ENCODE data around the gene CYBC1. TPM values are rescaled to one million over a fixed set of nuclear protein-coding genes. Genes with fewer than 3 reads are reported as not detected.

Gene CYBC1
- polyA plus RNA-seq, 2 of the 4 experiments (the other 2 are of a cell fraction): 81.8 to 86.5 TPM

DNA sequence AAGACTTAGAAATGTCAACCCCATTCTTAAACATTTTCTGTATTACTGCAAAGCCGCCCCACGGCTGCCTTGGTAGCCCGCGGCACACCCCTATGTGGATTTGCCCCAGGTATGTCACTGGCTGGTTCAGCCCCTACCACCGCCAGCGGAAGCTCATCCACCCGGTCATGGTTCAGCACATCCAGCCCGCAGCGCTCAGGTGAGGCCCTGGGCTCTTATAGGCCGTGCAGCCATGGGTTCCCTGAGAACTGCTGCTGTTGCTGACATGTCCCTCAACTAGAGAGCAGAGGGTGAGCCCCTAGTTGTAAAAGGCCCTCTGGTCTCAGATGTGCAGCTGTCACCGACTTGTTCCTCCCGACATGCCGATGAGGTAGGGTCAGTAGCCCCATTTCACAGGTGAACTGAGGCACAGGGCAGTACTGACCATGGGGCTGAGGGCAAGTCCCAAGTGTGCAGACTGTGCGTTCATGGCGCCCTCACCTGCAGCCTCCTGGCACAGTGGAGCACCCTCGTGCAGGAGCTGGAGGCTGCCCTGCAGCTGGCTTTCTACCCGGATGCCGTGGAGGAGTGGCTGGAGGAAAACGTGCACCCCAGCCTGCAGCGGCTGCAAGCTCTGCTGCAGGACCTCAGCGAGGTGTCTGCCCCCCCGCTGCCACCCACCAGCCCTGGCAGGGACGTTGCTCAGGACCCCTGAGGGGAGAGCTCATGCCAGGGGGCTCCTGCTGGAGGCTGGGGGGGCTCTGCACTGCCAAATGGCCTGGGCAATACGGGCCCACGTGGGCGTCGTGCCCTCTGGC is 8.7 kb downstream of the CYBC1 start (continued):
- TF ChIP-seq ZNF302 (CRISPR knock-in tag; IDR thresholded peaks at IDR 0.05): no peak
- TF ChIP-seq MAZ (IDR thresholded peaks at IDR 0.05; ENCODE audit: borderline replicate concordance, low read depth, low read length): no peak
- TF ChIP-seq, protein P1, sequence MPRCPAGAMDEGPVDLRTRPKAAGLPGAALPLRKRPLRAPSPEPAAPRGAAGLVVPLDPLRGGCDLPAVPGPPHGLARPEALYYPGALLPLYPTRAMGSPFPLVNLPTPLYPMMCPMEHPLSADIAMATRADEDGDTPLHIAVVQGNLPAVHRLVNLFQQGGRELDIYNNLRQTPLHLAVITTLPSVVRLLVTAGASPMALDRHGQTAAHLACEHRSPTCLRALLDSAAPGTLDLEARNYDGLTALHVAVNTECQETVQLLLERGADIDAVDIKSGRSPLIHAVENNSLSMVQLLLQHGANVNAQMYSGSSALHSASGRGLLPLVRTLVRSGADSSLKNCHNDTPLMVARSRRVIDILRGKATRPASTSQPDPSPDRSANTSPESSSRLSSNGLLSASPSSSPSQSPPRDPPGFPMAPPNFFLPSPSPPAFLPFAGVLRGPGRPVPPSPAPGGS (IDR thresholded peaks at IDR 0.05): no peak

DNA sequence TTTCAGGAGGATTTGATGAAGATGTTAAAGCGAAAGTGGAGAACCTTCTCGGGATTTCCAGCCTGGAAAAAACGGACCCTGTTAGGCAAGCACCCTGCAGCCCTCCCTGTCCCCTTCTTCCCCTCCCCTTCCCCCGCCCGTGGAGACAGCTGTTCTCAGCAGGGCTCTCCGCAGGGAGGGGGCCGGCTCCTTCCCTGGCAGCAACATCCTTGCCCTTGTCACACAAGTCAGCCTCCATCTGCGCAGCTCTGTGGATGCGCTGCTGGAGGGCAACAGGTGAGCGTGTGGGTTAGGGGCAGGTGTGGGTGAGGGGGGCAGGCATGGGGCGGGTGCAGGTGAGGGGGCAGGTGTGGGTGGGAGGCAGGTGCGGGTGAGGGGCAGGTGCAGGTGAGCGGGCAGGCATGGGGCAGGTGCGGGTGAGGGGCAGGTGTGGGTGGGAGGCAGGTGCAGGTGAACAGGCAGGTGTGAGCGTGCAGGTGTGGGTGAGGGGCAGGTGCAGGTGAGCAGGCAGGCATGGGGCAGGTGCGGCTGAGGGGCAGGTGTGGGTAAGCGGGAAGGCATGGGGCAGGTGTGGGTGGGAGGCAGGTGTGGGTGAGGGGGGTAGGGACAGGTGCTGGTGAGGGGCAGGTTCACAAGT is 9.4 kb downstream of the CYBC1 start:
- no peak for FAIRE-seq
- POLR2A ChIA-PET: no interaction called here
- no peaks in the 10 kb centered on the region for H3K4me1 ChIP-seq
- WGBS (ENCODE audit: missing lambda C conversion rate): 90% methylated on average over 7 of the region's 17 CpGs
- H3K4me2 ChIP-seq: no peak overlapping the region
- ATAC-seq: no peak
- H3K9me3 ChIP-seq: no peaks in the 10 kb centered on the region
- TF ChIP-seq EHMT2 (IDR thresholded peaks at IDR 0.05; ENCODE audit: low read depth) (no peak), TFCP2L1 (CRISPR knock-in tag; IDR thresholded peaks at IDR 0.05) (no peak), NPAS2 (CRISPR knock-in tag; IDR thresholded peaks at IDR 0.05; ENCODE audit: borderline replicate concordance) (no peak), HOXB13 (CRISPR knock-in tag; IDR thresholded peaks at IDR 0.05; ENCODE audit: low read depth) (no peak), NR3C1 (IDR thresholded peaks at IDR 0.05) (no peak), GATA3 (IDR thresholded peaks at IDR 0.05; ENCODE audit: borderline replicate concordance) (no peak), ZNF302 (CRISPR knock-in tag; IDR thresholded peaks at IDR 0.05) (no peak), RNF2 (IDR thresholded peaks at IDR 0.05; ENCODE audit: borderline replicate concordance, low read depth) (no peak), SREBF2 (IDR thresholded peaks at IDR 0.05) (no peak), RARB (CRISPR knock-in tag; IDR thresholded peaks at IDR 0.05) (no peak), ZFP36 (IDR thresholded peaks at IDR 0.05; ENCODE audit: borderline replicate concordance, partially characterized antibody) (no peak), NFE2L2 (conservative IDR thresholded peaks at IDR 0.05; ENCODE audit: low read length) (no peak), POLR2A (IDR thresholded peaks at IDR 0.05; ENCODE audit: low read length) (no peak), RAD21 (conservative IDR thresholded peaks at IDR 0.05 in 1 of 2, IDR thresholded peaks at IDR 0.05 in 1 of 2) (no peak)
- TF ChIP-seq, protein P2, sequence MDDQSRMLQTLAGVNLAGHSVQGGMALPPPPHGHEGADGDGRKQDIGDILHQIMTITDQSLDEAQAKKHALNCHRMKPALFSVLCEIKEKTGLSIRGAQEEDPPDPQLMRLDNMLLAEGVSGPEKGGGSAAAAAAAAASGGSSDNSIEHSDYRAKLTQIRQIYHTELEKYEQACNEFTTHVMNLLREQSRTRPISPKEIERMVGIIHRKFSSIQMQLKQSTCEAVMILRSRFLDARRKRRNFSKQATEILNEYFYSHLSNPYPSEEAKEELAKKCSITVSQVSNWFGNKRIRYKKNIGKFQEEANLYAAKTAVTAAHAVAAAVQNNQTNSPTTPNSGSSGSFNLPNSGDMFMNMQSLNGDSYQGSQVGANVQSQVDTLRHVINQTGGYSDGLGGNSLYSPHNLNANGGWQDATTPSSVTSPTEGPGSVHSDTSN (IDR thresholded peaks at IDR 0.05): no peak
- TF ChIP-seq, protein P3, sequence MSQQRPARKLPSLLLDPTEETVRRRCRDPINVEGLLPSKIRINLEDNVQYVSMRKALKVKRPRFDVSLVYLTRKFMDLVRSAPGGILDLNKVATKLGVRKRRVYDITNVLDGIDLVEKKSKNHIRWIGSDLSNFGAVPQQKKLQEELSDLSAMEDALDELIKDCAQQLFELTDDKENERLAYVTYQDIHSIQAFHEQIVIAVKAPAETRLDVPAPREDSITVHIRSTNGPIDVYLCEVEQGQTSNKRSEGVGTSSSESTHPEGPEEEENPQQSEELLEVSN (IDR thresholded peaks at IDR 0.05; ENCODE audit: borderline replicate concordance, low read depth): no peak
- TF ChIP-seq, protein P4, sequence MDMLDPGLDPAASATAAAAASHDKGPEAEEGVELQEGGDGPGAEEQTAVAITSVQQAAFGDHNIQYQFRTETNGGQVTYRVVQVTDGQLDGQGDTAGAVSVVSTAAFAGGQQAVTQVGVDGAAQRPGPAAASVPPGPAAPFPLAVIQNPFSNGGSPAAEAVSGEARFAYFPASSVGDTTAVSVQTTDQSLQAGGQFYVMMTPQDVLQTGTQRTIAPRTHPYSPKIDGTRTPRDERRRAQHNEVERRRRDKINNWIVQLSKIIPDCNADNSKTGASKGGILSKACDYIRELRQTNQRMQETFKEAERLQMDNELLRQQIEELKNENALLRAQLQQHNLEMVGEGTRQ (IDR thresholded peaks at IDR 0.05): no peak
- TF ChIP-seq, protein P5, sequence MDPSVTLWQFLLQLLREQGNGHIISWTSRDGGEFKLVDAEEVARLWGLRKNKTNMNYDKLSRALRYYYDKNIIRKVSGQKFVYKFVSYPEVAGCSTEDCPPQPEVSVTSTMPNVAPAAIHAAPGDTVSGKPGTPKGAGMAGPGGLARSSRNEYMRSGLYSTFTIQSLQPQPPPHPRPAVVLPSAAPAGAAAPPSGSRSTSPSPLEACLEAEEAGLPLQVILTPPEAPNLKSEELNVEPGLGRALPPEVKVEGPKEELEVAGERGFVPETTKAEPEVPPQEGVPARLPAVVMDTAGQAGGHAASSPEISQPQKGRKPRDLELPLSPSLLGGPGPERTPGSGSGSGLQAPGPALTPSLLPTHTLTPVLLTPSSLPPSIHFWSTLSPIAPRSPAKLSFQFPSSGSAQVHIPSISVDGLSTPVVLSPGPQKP (IDR thresholded peaks at IDR 0.05; ENCODE audit: low read depth, low read length): no peak
- H3K27ac ChIP-seq: no peak overlapping the region
- CTCF ChIA-PET: no interaction called here
- DNase-seq (ENCODE audit: low read depth in 1 of 2, low spot score in 1 of 2): no peak
- no peak overlapping the region for H3K4me3 ChIP-seq
